ENCODE data around the gene VTI1A.

The VTI1A gene

DNA sequence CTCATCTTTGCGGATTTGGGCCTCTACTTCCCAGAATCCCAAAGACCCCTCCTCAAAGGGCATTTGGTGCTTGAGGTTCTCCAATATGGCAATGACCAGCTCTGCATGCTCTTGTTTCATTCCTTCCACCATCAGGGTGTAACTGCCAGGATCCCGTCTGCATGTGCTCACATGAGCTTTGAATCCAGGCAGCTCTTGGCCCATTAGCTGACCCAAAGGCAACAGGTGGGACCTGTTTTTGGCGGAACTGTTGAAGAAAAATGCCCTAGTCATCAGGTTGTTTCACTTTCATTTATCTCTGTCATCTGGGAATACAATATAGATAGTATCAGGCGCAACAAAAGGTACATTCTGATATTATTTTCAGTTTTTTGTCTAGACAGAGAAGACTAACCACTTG is 343.9 kb downstream of the VTI1A start:
- Histone ChIP-seq H3K4me3 (ENCODE audit: low read depth, low read length) (no peak overlapping the region), H3K4me1 (ENCODE audit: control insufficient read depth, insufficient read depth, low read length) (peaks cover 23% of the 10 kb centered on the region), H3K27ac (ENCODE audit: extremely low read depth, low read depth, low read length) (no peak overlapping the region), H3K36me3 (ENCODE audit: control insufficient read depth in 2 of 2, insufficient read depth in 1 of 2, low read length in 2 of 2) (no peaks in the 10 kb centered on the region), H3K9me3 (ENCODE audit: control insufficient read depth, insufficient read depth, low read depth, low read length) (no peaks in the 10 kb centered on the region)
- TF ChIP-seq SCRT2 (tag by site-specific recombination; IDR thresholded peaks at IDR 0.05) (peak; percentile 85), SCRT1 (tag by site-specific recombination; IDR thresholded peaks at IDR 0.05; ENCODE audit: borderline replicate concordance) (peak; percentile 78; the same call in 1 of the 2 replicates), PBX3 (CRISPR knock-in tag; IDR thresholded peaks at IDR 0.05) (no peak)
- ChIA-PET CTCF (no interaction called here), POLR2A (no interaction called here)

- Histone ChIP-seq H3K9me3 (ENCODE audit: control insufficient read depth, insufficient read depth, low read depth, low read length) (no peaks in the 10 kb centered on the region), H3K4me3 (ENCODE audit: low read depth, low read length) (no peak overlapping the region), H3K36me3 (ENCODE audit: control insufficient read depth in 2 of 2, insufficient read depth in 1 of 2, low read length in 2 of 2) (no peaks in the 10 kb centered on the region), H3K27ac (ENCODE audit: extremely low read depth, low read depth, low read length) (no peak overlapping the region), H3K4me1 (ENCODE audit: control insufficient read depth, insufficient read depth, low read length) (peaks cover 23% of the 10 kb centered on the region)
- ChIA-PET POLR2A (no interaction called here), CTCF (no interaction called here)
- TF ChIP-seq ZNF324 (tag by site-specific recombination; IDR thresholded peaks at IDR 0.05) = no peak
- TF ChIP-seq, protein P1, sequence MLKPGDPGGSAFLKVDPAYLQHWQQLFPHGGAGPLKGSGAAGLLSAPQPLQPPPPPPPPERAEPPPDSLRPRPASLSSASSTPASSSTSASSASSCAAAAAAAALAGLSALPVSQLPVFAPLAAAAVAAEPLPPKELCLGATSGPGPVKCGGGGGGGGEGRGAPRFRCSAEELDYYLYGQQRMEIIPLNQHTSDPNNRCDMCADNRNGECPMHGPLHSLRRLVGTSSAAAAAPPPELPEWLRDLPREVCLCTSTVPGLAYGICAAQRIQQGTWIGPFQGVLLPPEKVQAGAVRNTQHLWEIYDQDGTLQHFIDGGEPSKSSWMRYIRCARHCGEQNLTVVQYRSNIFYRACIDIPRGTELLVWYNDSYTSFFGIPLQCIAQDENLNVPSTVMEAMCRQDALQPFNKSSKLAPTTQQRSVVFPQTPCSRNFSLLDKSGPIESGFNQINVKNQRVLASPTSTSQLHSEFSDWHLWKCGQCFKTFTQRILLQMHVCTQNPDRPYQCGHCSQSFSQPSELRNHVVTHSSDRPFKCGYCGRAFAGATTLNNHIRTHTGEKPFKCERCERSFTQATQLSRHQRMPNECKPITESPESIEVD (tag by site-specific recombination; IDR thresholded peaks at IDR 0.05) = peak; percentile 51
Measured at GRCh38 chr10:112791447-112791846, 344.4 kb downstream of the VTI1A start.

GRCh38 chr10:112792487-112793201 is 345.6 kb downstream of the VTI1A start:
- ChIA-PET CTCF (no interaction called here), POLR2A (no interaction called here)
- H3K27ac ChIP-seq (ENCODE audit: extremely low read depth, low read depth, low read length) = peak overlapping the region; percentile 69
- H3K9me3 ChIP-seq (ENCODE audit: control insufficient read depth, insufficient read depth, low read depth, low read length) = no peaks in the 10 kb centered on the region
- H3K4me1 ChIP-seq (ENCODE audit: control insufficient read depth, insufficient read depth, low read length) = peaks cover 23% of the 10 kb centered on the region
- no peak overlapping the region for H3K4me3 ChIP-seq (ENCODE audit: low read depth, low read length)
- H3K36me3 ChIP-seq (ENCODE audit: control insufficient read depth in 2 of 2, insufficient read depth in 1 of 2, low read length in 2 of 2) = no peaks in the 10 kb centered on the region
- TF ChIP-seq, protein P2, sequence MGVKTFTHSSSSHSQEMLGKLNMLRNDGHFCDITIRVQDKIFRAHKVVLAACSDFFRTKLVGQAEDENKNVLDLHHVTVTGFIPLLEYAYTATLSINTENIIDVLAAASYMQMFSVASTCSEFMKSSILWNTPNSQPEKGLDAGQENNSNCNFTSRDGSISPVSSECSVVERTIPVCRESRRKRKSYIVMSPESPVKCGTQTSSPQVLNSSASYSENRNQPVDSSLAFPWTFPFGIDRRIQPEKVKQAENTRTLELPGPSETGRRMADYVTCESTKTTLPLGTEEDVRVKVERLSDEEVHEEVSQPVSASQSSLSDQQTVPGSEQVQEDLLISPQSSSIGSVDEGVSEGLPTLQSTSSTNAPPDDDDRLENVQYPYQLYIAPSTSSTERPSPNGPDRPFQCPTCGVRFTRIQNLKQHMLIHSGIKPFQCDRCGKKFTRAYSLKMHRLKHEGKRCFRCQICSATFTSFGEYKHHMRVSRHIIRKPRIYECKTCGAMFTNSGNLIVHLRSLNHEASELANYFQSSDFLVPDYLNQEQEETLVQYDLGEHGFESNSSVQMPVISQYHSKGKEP (tag by site-specific recombination; IDR thresholded peaks at IDR 0.05) = peak; percentile 74
- peak; percentile 79 for TF ChIP-seq PRDM1 (tag by site-specific recombination; IDR thresholded peaks at IDR 0.05)
- no peak for TF ChIP-seq TCF7L2 (IDR thresholded peaks at IDR 0.05; ENCODE audit: borderline replicate concordance, low read depth, low read length)
- no peak for TF ChIP-seq IKZF3 (tag by site-specific recombination; IDR thresholded peaks at IDR 0.05)
- no peak for TF ChIP-seq ZNF169 (tag by site-specific recombination; IDR thresholded peaks at IDR 0.05)
- TF ChIP-seq SALL2 (tag by site-specific recombination; IDR thresholded peaks at IDR 0.05; ENCODE audit: borderline replicate concordance) = no peak
- TF ChIP-seq SCRT1 (tag by site-specific recombination; IDR thresholded peaks at IDR 0.05; ENCODE audit: borderline replicate concordance) = no peak
- TF ChIP-seq REPIN1 (tag by site-specific recombination; IDR thresholded peaks at IDR 0.05; ENCODE audit: low read depth) = no peak
- TF ChIP-seq ZNF37A (tag by site-specific recombination; IDR thresholded peaks at IDR 0.05) = no peak
- TF ChIP-seq ZBTB17 (tag by site-specific recombination; IDR thresholded peaks at IDR 0.05) = peak; percentile 98
- TF ChIP-seq ZNF792 (tag by site-specific recombination; IDR thresholded peaks at IDR 0.05) = no peak
- no peak for TF ChIP-seq ZNF292 (tag by site-specific recombination; IDR thresholded peaks at IDR 0.05; ENCODE audit: borderline replicate concordance, low read depth)
- no peak for TF ChIP-seq ZBTB7A (tag by site-specific recombination; IDR thresholded peaks at IDR 0.05; ENCODE audit: low read depth)
- TF ChIP-seq ZNF184 (tag by site-specific recombination; IDR thresholded peaks at IDR 0.05) = peak; percentile 50; the same call in 1 of the 2 replicates
- no peak for TF ChIP-seq KLF1 (tag by site-specific recombination; IDR thresholded peaks at IDR 0.05)
- TF ChIP-seq ZNF155 (tag by site-specific recombination; IDR thresholded peaks at IDR 0.05) = no peak
- TF ChIP-seq, protein P3, sequence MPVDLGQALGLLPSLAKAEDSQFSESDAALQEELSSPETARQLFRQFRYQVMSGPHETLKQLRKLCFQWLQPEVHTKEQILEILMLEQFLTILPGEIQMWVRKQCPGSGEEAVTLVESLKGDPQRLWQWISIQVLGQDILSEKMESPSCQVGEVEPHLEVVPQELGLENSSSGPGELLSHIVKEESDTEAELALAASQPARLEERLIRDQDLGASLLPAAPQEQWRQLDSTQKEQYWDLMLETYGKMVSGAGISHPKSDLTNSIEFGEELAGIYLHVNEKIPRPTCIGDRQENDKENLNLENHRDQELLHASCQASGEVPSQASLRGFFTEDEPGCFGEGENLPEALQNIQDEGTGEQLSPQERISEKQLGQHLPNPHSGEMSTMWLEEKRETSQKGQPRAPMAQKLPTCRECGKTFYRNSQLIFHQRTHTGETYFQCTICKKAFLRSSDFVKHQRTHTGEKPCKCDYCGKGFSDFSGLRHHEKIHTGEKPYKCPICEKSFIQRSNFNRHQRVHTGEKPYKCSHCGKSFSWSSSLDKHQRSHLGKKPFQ (tag by site-specific recombination; IDR thresholded peaks at IDR 0.05) = no peak
- TF ChIP-seq ZNF555 (tag by site-specific recombination; conservative IDR thresholded peaks at IDR 0.05) = no peak
- no peak for TF ChIP-seq ZBTB21 (tag by site-specific recombination; IDR thresholded peaks at IDR 0.05)
- no peak for TF ChIP-seq ZNF843 (tag by site-specific recombination; IDR thresholded peaks at IDR 0.05)
- TF ChIP-seq ZNF747 (tag by site-specific recombination; IDR thresholded peaks at IDR 0.05) = no peak
- no peak for TF ChIP-seq GLI2 (tag by site-specific recombination; IDR thresholded peaks at IDR 0.05; ENCODE audit: borderline replicate concordance, low read depth)
- TF ChIP-seq ZNF248 (tag by site-specific recombination; IDR thresholded peaks at IDR 0.05) = no peak
